GM18511 (cell line): Measurements from ENCODE around the gene PLA2G4A.
"Not testable (repeated sequence)": the region's sequence is repeated elsewhere in the genome, so short reads cannot be mapped to it uniquely, and the experiment has no call there.

ENCODE experiments used
- ATAC-seq: cut with Tn5 transposase; IDR thresholded peaks from one replicate; pipeline ENCODE4 v1.9.1; 2021; ENCODE audit warnings: mild to moderate bottlenecking, moderate library complexity; ENCODE audit not compliant: unreplicated experiment

Gene PLA2G4A

GRCh38 chr1:186917106-186917786, 88.5 kb downstream of the PLA2G4A start:
- ATAC-seq, result not testable (repeated sequence)

GRCh38 chr1:186921386-186921785, 92.6 kb downstream of the PLA2G4A start:
- ATAC-seq, result peak; percentile 71

GRCh38 chr1:186922814-186923213, 94.1 kb downstream of the PLA2G4A start:
- ATAC-seq, result not testable (repeated sequence)

- ATAC-seq, result no peak
These were observed 94.7 kb downstream of the PLA2G4A start for GRCh38 chr1:186923486-186923885.

GRCh38 chr1:186925881-186926669, 97.3 kb downstream of the PLA2G4A start:
- ATAC-seq, result no peak

GRCh38 chr1:186927884-186928283, 99.1 kb downstream of the PLA2G4A start:
- no peak for ATAC-seq

- ATAC-seq, result no peak
These were observed 101.5 kb downstream of the PLA2G4A start for GRCh38 chr1:186930238-186930637.

- ATAC-seq, result no peak
These were observed 108.4 kb downstream of the PLA2G4A start for GRCh38 chr1:186937016-186937670.

GRCh38 chr1:186943891-186944686, 115.3 kb downstream of the PLA2G4A start:
- no peak for ATAC-seq

GRCh38 chr1:186945146-186945545, 116.4 kb downstream of the PLA2G4A start:
- ATAC-seq, result no peak

GRCh38 chr1:186948535-186948934, 119.8 kb downstream of the PLA2G4A start:
- no peak for ATAC-seq

- no peak for ATAC-seq
These were observed 120.4 kb downstream of the PLA2G4A start for GRCh38 chr1:186949173-186949572.

- no peak for ATAC-seq
These were observed 121.8 kb downstream of the PLA2G4A start for GRCh38 chr1:186950547-186950946.

GRCh38 chr1:186953876-186954275, 125.1 kb downstream of the PLA2G4A start:
- ATAC-seq, result no peak

- no peak for ATAC-seq
These were observed 128.6 kb downstream of the PLA2G4A start for GRCh38 chr1:186957314-186957713.

- no peak for ATAC-seq
These were observed 129.8 kb downstream of the PLA2G4A start for GRCh38 chr1:186958520-186958919.

- ATAC-seq, result no peak
These were observed 132.1 kb downstream of the PLA2G4A start for GRCh38 chr1:186960861-186961260.

- no peak for ATAC-seq
These were observed 137.1 kb downstream of the PLA2G4A start for GRCh38 chr1:186965847-186966246.

GRCh38 chr1:186966456-186966855, 137.7 kb downstream of the PLA2G4A start:
- ATAC-seq, result no peak

- ATAC-seq, result no peak
These were observed 139.1 kb downstream of the PLA2G4A start for GRCh38 chr1:186967656-186968394.
